ENCODE results near the gene EXTL2.
"Not testable (repeated sequence)": the region's sequence is repeated elsewhere in the genome, so short reads cannot be mapped to it uniquely, and the experiment has no call there.

EXTL2 gene

DNA sequence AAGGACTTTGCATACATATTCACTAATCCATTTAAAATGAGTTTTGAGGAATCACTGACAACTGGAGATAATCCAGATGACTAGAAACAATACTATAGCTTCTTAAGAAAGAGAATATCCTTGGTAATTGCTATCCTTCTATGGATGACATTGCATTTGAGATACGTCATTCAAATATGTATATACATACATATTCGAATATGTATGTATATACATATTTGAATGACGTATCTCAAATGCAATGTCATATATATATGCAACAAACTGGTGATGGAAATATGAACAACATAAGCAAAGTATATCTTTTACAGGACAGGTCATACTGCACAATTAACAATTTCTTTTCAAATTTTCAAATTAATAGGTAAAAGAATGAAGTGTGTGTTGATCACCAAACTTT, 41.7 kb downstream of the EXTL2 start:
- no peak for DNase-seq

DNA sequence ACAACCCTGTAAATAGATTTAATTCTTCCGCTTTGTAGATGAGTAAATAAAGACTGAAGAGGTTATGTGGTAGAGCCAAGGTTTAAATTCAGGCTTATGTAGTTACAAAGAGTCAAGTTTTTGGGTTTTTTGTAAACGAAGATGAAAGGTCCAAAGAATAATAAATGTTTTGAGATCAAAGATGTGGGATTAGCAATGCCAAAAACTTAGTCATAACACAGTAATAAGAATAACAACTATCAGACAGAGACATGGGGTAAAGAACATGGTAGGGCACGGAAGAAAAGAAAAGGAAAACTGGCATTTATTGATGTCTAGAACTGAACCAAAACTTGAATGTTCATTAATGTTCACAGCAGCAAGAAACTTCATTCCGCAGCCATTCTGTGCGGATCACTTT, 42.9 kb downstream of the EXTL2 start:
- no peak for DNase-seq

DNA sequence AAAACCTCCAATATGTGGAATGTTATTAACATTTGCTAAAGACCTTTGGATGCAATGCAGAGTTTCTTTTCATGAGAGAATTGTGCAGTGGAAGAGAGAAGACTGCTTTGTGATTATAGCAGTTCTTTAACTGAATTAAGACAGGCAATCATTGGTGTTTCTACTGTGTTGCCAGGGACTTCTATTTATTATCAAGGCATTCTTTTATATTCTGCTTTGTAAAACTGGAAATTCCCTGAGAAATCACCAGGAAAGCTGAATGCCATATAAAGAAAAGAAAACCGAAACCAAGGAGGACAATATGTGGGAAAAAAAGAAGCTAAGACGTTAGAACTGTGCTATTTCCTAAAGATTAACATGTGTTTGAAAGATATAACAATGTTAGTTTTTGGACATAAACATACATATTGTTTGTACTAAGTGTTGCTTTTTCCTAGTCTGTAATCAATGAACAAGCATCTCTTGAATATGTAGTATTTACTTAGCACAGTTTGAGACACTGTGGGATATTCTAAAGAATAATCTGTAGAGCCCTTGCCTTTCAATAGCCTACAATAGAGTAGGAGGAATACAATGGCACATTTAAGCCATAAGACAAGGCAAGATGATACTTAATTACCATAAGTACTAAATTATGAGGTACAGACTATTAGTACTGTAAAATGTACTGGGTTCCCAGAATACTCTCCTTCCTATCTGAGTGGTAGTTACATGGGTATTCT, 47.1 kb downstream of the EXTL2 start:
- DNase-seq, result no peak

DNA sequence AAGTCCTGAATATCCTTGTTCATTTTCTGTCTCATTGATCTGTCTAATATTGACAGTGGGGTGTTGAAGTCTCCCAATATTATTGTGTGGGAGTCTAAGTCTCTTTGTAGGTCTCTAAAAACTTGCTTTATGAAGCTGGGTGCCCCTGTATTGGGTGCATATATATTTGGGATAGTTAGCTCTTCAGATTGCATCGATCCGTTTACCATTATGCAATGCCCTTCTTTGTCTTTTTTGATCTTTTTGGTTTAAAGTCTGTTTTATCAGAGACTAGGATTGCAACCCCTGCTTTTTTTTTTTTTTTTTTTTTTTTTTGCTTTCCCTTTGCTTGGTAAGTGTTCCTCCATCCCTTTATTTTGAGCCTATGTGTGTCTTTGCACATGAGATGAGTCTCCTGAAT, 51.5 kb downstream of the EXTL2 start:
- not testable (repeated sequence) for DNase-seq

DNA sequence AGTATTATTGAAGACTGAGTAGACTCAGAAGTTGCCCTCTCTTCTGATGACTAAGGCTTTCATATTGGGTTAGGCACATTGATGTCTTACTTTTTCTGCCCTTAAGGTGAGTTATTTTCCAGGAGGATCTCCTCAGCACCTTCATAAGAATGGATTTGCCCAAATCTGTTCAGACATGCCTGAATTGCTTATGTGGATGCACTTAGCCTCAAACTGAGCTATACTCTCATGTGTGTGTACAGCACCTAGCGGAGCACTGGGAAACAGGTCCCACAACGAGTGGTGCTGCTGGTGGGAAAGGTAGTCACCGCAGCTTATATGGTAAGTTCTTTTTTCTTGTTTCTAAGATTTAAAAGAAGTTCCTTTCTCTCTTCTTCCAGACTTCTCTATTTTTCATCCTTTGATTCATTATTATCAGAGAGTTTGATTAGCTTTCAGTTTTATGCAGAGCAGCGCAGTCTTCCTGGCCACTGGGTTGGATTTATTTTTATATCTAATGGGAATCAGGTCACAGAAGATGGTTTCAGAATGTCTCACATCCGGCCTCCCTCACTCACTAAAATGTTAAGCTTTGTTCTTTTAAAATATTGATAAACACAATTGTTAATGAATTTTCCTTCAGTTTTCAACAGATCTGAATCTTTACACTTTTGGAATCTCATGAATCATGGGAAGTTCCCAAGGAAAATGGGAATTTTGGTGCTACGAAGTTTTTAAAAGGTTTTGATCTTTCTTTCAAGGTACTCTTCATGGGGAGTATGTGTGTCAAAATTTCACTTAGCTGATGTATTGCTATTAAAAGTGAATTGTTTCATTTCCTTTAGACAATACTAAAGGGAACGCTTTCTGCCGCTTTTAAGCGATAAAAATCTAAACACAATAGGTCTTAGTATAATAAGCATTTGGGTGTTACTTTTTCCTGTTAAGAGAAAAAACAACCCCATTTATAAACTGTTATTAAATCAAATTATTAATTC, 58.5 kb downstream of the EXTL2 start:
- DNase-seq, result no peak

DNA sequence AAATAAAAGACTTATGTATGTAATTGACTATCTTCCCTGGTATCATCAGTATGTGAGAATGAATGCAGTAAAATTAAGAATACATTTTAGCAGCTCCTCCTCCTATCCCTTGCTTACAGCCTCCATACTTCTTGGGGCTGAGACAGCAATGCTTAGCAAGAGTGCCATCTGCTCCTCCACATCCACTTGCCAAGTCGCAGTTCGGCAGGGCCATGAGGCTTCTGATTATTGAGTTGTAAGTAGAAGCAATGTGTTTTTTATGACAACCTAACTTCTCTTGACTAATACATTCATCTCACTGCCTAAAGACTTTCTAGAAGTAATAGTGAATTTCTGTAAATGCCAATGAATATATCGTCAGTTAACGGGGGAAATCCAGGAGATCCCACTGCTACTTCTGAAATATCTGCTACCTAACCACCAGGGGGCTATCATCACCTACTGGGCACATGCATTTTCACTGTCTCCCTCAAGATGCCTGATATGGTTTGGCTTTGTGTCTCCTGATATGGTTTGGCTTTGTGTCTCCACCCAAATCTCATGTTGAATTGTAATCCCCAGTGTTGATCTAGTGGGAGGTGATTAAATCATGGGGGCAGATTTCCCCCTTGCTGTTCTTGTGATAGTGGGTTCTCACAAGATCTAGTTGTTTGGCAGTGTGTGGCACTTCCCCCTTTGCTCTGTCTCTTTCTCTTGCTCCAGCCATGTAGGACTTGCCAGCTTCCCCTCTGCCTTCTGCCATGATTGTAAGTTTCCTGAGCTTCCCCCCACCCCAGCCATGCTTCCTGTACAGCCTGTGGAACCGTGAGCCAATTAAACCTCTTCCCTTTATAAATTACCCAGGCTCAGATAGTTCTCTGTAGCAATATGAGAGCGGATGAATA, 59.6 kb downstream of the EXTL2 start:
- no peak for DNase-seq

DNA sequence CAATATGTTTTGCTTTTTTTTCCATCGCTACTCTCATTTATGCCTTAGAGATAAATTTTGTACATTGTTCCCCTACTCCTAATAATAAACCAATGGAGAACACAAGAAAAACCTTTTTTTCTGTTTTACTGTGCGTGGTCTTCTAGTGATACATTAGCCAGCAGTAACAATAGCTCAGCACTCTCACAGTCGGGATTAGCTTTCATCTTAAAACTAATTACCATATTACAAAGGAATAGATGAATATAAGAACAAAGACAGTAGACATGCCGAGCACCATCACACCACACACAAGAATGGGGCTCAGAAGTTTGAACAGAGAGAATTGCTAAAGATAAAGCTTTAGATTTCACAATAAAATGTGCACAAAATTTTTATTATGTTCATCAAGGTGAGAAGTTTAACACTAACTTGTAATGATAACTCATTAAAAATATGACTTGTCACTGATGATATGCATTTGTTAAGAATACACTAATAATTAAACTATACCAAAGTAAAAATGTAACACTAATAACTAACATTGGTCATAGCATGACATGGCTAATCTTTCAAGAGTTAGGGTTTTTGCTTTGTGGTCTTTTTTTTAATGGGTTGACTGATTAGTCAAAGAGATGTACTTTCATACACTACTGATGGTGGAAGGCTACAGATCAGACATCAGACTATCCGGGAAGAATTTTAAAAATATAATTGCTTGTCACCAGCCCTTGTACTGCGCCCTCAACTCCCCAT, 61.8 kb downstream of the EXTL2 start:
- DNase-seq, result no peak

DNA sequence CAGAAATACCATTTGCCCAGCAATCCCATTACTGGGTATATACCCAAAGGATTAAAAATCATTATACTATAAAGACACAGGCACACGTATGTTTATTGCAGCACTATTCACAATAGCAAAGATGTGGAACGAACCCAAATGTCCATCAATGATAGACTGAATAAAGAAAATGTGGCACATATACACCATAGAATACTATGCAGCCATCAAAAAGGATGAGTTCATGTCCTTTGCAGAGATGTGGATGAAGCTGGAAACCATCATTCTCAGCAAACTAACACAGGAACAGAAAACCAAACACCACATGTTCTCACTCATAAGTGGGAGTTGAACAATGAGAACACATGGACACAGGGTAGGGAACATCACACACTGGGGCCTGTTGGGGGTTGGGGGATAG, 69.0 kb downstream of the EXTL2 start:
- not testable (repeated sequence) for DNase-seq

Measured in NCI-H187 (cell line).